Neutrophil (primary cell): ENCODE data around the gene PFKFB2.

ENCODE experiments used
- H3K27ac ChIP-seq: fragments of 200-600 bp; sonication (generic); 2 replicates; pipeline ENCODE4 v1.5.1; 2016; ENCODE audit warnings: mild to moderate bottlenecking, moderate library complexity
- H3K27me3 ChIP-seq: fragments of 200-600 bp; sonication (generic); 2 replicates; pipeline ENCODE4 v1.6.0; 2016; ENCODE audit warnings: mild to moderate bottlenecking
- H3K36me3 ChIP-seq: fragments of 200-600 bp; sonication (generic); 2 replicates; pipeline ENCODE4 v1.5.1; 2017
- H3K4me1 ChIP-seq, 2 experiments: fragments of 200-600 bp in 1 of 2; sonication (generic) in 1 of 2; 1 replicate in 1 of 2; 2 replicates in 1 of 2; pipeline versions ENCODE4 v1.5.1 to v1.6.1; 2013 to 2016; ENCODE audit warnings: low read depth in 1 of 2, low read length in 1 of 2, mild to moderate bottlenecking in 1 of 2, moderate library complexity in 1 of 2; ENCODE audit not compliant: control insufficient read depth in 1 of 2, insufficient read depth in 1 of 2
- H3K4me3 ChIP-seq, 2 experiments: fragments of 200-600 bp in 1 of 2; sonication (generic) in 1 of 2; 1 replicate in 1 of 2; 2 replicates in 1 of 2; pipeline ENCODE4 v1.5.1; 2013 to 2016; ENCODE audit warnings: low read depth in 1 of 2, low read length in 1 of 2, mild to moderate bottlenecking in 1 of 2, moderate library complexity in 1 of 2
- H3K9me3 ChIP-seq: fragments of 200-600 bp; sonication (generic); 2 replicates; pipeline ENCODE4 v1.5.1; 2016
- TF ChIP-seq, protein P1 (sequence below): fragments of 200-600 bp; sonication (generic); IDR thresholded peaks from 2 replicates; pipeline ENCODE4 v1.5.1; 2016; ENCODE audit warnings: antibody characterized with exemption

PFKFB2 gene

DNA sequence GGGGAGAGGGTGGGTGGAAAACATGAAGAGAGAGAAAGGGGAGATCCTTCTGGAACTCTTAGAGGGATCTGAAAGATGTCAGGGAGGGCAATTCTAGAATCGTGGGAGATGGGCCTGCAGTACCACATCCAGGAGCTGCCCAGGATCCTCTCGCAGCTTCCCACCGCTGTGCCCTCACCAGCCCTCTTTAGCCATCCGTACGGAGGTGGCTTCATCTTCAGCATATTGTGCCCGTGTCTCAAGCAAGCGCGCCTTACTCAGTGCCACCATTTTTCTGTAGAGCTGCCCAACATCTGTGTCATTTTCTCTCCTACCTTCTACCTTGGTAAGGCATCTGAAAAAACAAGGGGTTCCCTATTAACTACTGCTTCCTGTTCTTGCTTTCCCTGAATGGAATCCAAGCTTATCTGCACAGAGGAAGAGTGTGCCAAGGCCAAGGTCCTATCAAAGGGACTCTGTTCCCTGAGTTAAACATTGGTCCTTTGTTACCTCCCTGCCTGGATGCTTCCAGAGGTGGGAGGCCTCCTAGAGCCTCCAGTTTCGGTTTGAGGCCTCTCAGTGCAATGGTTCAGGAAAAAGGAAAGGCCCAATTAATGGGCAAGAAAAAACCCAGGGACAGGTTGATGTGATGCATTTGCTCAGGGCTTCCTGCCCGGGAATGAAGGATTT, 43.8 kb upstream of the PFKFB2 start:
- Histone ChIP-seq H3K36me3 (no peaks in the 10 kb centered on the region), H3K4me3 (no peak overlapping the region), H3K9me3 (no peaks in the 10 kb centered on the region), H3K27me3 (peaks cover 9% of the 10 kb centered on the region), H3K4me1 (no peaks in the 10 kb centered on the region), H3K27ac (no peak overlapping the region)
- TF ChIP-seq, protein P1, sequence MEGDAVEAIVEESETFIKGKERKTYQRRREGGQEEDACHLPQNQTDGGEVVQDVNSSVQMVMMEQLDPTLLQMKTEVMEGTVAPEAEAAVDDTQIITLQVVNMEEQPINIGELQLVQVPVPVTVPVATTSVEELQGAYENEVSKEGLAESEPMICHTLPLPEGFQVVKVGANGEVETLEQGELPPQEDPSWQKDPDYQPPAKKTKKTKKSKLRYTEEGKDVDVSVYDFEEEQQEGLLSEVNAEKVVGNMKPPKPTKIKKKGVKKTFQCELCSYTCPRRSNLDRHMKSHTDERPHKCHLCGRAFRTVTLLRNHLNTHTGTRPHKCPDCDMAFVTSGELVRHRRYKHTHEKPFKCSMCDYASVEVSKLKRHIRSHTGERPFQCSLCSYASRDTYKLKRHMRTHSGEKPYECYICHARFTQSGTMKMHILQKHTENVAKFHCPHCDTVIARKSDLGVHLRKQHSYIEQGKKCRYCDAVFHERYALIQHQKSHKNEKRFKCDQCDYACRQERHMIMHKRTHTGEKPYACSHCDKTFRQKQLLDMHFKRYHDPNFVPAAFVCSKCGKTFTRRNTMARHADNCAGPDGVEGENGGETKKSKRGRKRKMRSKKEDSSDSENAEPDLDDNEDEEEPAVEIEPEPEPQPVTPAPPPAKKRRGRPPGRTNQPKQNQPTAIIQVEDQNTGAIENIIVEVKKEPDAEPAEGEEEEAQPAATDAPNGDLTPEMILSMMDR = no peak

DNA sequence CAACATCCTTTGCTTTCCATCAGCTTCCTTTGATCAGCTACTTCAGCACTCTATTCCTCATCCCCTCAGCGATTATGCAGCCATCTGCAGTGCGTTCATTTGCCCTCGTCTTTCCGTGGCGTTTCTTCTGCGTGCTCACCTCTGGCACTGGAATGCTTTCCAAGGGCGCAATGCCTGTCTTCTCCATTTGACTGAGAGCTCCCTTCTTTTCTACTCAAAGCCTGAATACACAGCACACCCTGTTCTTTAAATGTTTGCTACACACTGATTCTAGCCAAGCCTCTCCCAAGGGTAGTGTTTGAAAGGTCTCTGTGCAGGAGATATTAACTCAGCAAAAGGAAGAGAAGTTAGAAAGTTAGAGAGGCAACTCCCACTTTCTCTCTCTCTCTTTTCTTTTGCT, 43.1 kb upstream of the PFKFB2 start:
- Histone ChIP-seq H3K4me3 (no peak overlapping the region), H3K4me1 (no peaks in the 10 kb centered on the region), H3K9me3 (no peaks in the 10 kb centered on the region), H3K36me3 (no peaks in the 10 kb centered on the region), H3K27me3 (peaks cover 9% of the 10 kb centered on the region), H3K27ac (no peak overlapping the region)
- TF ChIP-seq, protein P1 = no peak

GRCh38 chr1:207010726-207011125, 42.3 kb upstream of the PFKFB2 start:
- Histone ChIP-seq H3K27ac (no peak overlapping the region), H3K27me3 (peaks cover 9% of the 10 kb centered on the region), H3K4me3 (no peak overlapping the region), H3K36me3 (no peaks in the 10 kb centered on the region), H3K9me3 (no peaks in the 10 kb centered on the region), H3K4me1 (no peaks in the 10 kb centered on the region)
- TF ChIP-seq, protein P1 = no peak

- no peak overlapping the region for H3K4me3 ChIP-seq
- TF ChIP-seq, protein P1 = no peak
- no peaks in the 10 kb centered on the region for H3K4me1 ChIP-seq
- H3K27ac ChIP-seq = no peak overlapping the region
- no peaks in the 10 kb centered on the region for H3K36me3 ChIP-seq
- peaks cover 9% of the 10 kb centered on the region for H3K27me3 ChIP-seq
- H3K9me3 ChIP-seq = no peaks in the 10 kb centered on the region
Measured at GRCh38 chr1:207013321-207014085, 39.6 kb upstream of the PFKFB2 start.

DNA sequence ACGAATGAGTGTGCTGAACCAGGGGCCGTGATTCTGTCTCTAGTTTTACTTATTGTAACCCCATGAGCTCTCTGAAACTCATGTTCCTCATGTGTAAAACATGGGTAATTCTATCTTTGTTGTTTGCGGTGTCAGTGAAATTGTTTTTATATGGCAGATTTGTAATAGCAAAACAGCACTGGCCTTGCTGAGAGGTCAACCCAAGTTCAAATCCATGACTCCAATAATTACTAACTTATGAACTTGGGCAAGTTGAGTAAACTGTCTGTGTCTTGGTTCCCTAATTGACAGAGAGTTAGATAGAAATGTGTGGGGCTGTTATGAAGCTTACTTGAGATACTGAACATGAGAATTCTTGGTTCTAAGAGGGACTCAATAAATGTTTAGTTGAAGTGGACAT, 38.3 kb upstream of the PFKFB2 start:
- H3K27ac ChIP-seq = no peak overlapping the region
- no peaks in the 10 kb centered on the region for H3K9me3 ChIP-seq
- H3K4me3 ChIP-seq = no peak overlapping the region
- H3K36me3 ChIP-seq = no peaks in the 10 kb centered on the region
- TF ChIP-seq, protein P1 = no peak
- peaks cover 9% of the 10 kb centered on the region for H3K27me3 ChIP-seq
- H3K4me1 ChIP-seq = no peaks in the 10 kb centered on the region
